Activated CD8-positive, alpha-beta memory T cell treated with anti-CD3 and anti-CD28 coated beads for 1 hour (primary cell): Measurements from ENCODE around the gene PHAF1.

Experiments used
- DNase-seq, 2 donors: peaks; one replicate each; pipeline ENCODE4 v3.0.0-alpha.2; 2020; ENCODE audit warnings: low read depth in 1 of 2; ENCODE audit errors: extremely low read depth in 1 of 2

PHAF1 gene

GRCh38 chr16:67177743-67178699 lies 68.3 kb downstream of the PHAF1 start:
- no peak for DNase-seq

DNA sequence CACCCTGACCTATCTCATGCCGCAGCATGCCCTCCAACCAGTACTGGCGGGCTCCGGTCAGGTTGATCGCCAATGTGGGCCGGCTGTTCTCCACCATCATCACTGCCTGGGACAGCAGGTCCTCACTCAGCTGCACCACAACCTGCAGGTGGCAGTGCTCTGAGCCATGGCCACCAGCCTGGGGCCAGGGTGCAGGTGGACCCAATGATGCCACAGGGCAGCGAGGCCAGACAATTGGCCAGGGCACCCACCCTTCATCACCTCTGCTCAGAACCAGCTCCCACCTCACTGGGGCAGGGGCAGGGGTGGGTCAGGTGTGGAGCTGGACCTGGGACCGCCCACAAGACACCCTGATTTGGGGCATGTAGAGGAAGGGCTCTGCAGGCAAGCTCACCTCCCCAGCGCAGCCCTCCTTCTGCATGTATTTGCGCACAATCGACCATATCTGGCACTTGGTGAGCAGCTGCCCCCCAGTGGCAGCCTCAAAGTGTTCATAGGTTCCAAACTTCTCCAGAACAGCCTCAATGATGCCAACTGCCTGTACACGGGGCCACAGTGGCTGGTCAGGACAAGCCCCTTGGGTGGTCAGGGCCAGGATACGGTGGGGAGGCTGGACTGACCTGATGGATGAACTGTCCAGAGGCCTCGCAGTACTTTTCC lies 69.8 kb downstream of the PHAF1 start:
- DNase-seq = no peak

DNA sequence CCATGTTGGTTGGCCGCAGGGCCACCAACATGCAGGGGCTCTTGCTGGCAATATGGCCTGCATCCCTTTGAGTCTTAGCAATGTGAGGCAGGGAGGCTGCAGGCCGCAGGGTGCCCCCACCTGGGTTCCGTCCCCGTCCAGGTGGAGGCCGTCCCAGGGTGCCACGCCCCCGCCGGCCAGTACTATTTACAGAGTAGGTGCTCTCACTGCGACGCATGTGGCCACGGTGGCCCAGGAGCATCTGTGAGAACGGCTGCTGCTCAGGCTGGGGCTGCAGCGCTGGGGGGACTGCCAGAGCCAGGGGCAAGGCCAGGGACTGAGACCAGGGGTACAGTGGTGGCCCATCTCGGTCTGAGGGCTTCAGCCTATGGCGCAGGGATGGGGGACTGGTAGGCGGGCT lies 70.4 kb downstream of the PHAF1 start:
- DNase-seq = no peak

DNA sequence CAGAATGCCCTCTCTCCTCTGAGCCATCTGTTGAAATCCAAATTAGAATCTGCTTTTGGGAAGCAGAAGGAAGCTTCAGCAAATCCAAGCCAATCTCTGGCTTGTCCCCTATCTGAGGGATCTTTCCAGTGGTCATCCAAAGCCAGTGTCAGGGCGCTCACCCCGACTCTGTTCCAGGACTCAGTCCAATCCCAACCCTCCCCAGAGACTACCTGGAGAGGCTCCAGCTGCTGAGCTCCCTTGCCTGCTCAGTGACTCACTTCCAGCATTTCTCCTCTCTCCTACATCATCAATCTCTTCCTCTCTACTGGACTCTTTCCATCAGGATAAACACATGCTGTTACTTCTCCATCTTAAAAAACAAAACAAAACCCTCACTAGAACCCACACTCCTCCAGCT lies 71.6 kb downstream of the PHAF1 start:
- no peak for DNase-seq

DNA sequence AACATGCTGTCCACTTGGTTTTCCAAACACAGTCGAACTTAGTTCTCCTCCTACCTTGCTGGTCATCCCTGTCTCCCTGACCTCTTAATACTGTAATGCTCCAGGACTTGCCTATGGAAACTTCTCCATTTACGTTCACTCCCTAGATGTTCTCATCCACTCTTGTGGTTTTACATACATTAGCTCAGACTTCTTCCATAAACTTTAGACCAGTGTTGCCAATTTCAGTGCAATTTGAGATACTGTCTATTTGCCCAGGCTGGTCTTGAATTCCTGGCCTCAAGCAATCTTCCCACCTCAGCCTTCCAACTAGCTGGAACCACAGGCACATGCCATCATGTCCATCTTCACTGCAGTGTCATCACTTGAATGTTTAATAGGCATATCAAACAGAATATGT lies 72.5 kb downstream of the PHAF1 start:
- DNase-seq = no peak

DNA sequence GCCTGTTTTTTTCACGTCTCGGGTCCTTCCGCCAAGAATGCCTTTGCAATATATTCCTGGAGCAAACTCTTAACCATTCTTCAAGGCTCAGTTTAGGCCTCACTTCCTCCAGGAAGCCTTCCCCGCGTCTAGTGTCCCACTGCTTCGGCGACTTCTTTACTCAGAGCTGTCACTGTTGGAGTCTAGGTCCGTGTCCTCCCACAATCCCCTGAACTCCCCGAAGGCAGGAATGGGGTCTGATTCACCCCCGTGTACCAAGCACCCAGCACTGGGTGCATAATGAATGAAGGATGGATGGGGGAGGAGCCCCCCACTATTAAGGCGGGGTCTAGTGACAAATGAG lies 73.5 kb downstream of the PHAF1 start:
- DNase-seq = no peak

DNA sequence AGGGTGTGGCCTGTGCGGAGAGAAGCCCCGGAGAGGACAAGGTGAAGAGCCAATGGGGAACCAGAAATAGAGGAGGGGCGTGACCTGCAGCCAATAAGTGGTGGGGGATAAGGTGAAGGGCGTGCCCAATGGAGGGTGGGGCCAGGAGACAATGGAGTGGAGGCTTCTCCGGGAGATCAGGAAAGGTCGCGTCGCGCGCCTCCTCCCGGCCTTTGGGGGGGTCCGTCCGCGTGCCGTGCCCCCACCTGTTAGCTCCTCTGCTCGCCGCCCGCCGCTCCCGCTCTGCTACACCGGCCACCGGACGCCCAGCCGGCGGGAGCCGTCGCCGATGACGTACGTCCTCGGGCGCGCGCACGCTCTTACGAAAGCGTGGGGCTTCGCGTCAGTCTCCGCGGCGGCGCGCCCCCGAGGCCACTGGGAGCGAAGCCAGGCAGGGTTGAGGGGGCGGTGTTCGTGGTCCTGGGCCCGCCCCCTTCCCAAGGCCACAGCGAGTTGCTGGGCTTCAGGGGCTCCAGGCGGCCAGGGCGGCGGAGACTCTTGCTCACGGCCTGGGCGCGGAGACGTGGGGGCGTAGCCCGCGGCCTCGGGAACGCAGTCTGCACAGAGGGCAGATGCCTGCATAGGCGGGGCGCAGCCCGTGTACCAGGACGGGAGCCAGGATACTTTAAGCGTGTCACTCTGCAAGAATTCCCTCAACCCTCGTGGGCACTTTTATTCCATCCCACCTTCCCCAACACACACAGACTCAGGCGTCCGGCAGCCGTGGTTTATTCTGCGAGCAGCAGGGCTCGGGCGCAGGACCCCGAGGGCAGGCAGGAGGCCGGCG lies 74.1 kb downstream of the PHAF1 start, which contains the start of gene MATCAP1:
MATCAP1 (minus strand) TSS at position 337 of the 826 bp plus-strand sequence. CDS start 3,353 bp downstream, outside the sequence.
- DNase-seq = peak; percentile 84 to 89

DNA sequence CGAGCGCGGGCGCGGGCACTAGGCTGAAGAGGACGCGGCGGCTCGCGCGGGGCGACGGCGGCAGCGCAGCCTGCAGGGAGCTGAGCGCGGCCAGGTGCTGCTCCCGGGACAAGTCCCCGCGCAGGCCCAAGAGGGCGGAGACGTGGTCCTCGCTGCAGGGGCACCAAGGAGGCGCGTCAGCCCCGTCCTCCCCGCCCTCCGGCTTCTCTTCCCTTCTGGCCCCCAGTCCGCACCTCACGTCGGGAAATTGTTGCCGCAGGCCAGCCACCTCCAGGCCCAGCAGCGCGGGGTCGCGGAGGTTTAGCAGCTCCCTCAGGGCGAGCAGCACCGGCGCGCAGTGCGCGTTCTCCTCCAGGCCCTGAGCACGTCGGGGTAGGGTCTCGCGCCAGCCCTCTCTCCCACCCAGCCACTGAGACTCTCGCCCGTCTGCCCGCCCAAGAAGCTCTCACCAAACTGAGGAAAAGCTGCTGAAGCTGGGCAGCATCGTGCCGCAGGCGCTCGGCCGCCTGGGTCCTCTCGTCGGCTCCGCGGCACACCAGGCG lies 74.8 kb downstream of the PHAF1 start:
- DNase-seq = no peak

DNA sequence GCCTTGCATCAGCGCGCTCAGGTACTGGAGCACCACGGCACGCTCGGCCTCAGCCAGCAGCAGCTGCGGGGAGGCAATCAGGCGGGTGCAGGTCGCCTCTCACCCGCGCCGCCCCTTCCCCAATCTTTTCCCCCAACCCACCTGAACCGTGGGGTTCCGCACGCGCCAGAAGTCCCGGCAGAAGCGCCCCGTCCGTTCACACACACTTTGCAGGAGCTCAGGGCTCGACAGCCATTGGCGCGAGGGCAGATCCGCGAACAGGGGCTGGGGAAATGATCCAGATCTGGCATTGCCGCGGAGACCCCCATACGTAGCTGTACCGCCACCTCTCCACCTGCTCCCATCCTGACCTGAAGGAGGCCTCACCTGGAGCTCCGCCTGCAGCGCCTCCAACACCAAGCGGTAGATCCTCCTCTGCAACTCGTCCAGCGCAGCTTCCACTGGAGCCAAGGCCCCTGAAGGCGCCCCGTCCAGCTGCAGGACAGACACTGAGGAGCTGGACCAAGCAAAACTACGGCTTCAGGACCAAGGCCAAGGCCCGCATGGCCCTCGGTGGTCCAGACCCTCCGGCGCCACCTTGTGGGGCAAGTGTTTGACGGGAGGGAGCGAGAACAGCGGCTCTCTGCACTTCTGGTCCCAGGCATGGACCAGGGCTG lies 75.4 kb downstream of the PHAF1 start:
- DNase-seq = peak; percentile 57 to 74

- DNase-seq = no peak
Observed at GRCh38 chr16:67185651-67186134, 76.0 kb downstream of the PHAF1 start.

GRCh38 chr16:67186550-67186950 lies 76.8 kb downstream of the PHAF1 start:
- no peak for DNase-seq

- no peak for DNase-seq
Observed at GRCh38 chr16:67187175-67187890, 77.6 kb downstream of the PHAF1 start.

DNA sequence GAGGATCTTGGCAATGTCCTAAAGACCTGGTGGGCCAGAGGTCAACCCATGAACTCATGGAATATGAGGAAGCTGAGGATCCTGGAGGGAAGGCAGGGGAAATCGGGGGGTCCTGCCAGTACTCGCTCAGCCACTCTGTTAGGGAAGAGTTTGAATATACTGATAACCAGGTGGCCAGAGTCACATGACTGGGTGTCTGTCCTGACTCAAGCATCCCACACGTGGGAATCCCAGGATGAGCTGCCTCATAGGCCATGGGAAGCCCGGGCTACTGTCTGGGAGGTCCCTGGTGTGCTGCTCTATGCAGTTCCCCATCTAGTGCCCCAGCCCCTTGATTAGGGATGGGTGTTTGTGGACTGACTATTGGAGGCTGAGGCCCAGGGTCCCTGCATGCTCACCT lies 78.6 kb downstream of the PHAF1 start:
- DNase-seq = no peak

DNA sequence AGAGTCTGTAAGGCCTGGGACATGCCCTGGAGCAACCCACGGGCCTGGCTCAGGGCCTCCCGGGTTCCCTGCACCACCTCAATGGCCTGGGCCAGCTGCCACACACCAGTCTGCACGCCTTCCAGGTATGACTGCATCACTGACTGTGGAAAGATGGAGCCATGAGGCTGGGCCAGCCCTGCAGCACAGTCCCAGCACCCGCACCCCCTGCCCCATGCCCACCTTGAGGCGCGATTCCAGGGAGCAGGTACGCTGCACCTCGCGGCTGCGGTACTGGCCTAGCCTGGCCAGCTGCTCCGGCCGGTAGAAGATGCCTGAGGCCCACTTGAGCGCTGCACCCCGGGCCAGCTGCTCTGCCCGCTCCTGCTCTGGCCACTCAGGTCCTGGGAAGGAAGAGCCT lies 79.1 kb downstream of the PHAF1 start:
- DNase-seq = no peak

- DNase-seq = no peak
Observed at GRCh38 chr16:67190041-67190440, 80.3 kb downstream of the PHAF1 start, which contains the start of gene EXOC3L1. TSS of gene EXOC3L1 (minus strand) at chr16:67190136. CDS start at chr16:67189676, 460 bp downstream.

- DNase-seq = no peak
Observed at GRCh38 chr16:67190448-67191399, 81.0 kb downstream of the PHAF1 start.

DNA sequence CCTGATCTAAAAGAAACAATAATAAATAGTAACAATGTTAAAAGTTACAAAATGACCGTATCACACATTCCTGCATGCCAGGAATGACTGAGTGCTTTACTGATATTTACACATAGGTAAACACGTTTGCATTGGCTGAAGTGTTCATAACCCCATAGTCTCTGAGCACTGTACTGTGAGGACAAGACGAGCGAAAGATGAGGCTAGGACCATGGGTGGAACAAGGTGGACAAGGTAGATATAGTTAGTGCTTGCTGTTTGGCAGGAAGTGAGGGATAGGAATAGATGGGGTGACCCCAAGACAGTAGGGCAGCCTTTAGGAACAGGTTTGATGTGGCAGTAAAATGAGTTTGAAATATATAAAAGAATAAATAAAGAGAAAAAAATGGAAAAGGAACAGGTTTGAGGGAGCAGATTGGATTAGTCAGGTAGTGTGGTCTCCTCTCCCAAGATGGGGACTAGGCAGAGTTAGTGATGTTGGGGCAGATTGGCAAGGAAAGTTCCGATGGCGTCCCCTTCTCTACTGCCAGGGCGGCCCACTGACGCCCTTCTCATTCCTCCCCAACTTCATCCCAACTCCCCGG lies 81.8 kb downstream of the PHAF1 start:
- DNase-seq = no peak
